AG09309 (cell line): ENCODE measurements around the gene ACTN1.
A peak's percentile ranks its signal among the peaks of the same experiment; 100 is the strongest.

Source experiments
- DNase-seq: peaks from one replicate; pipeline ENCODE4 v3.0.0-alpha.2; 2010; ENCODE audit warnings: low read depth
- H3K4me3 ChIP-seq: 2 replicates; pipeline ENCODE4 v1.5.1; 2011; ENCODE audit warnings: mild to moderate bottlenecking, low read depth, low read length, moderate library complexity; ENCODE audit not compliant: control insufficient read depth
- CTCF ChIP-seq: IDR thresholded peaks from 2 replicates; pipeline ENCODE4 v1.5.1; 2011; ENCODE audit warnings: mild to moderate bottlenecking, low read depth, low read length, inconsistent platforms; ENCODE audit not compliant: insufficient read depth, control insufficient read depth; ENCODE audit errors: missing control alignments

ACTN1 gene

GRCh38 chr14:68898248-68899032 lies 80.7 kb downstream of the ACTN1 start:
- DNase-seq = no peak
- no peak for TF ChIP-seq CTCF
- H3K4me3 ChIP-seq = no peak overlapping the region

- TF ChIP-seq CTCF = no peak
- H3K4me3 ChIP-seq = no peak overlapping the region
- no peak for DNase-seq
Measured at GRCh38 chr14:68897559-68898155, 81.4 kb downstream of the ACTN1 start.

- peak; percentile 50 for TF ChIP-seq CTCF
- DNase-seq = no peak
Measured at GRCh38 chr14:68896132-68896531, 83.0 kb downstream of the ACTN1 start.

GRCh38 chr14:68894802-68895703 lies 84.0 kb downstream of the ACTN1 start:
- no peak overlapping the region for H3K4me3 ChIP-seq
- no peak for DNase-seq
- no peak for TF ChIP-seq CTCF

More at GRCh38 chr14:68896132-68896531, 83.0 kb downstream of the ACTN1 start:
- no peak overlapping the region for H3K4me3 ChIP-seq

GRCh38 chr14:68894123-68894522 lies 85.0 kb downstream of the ACTN1 start:
- no peak for TF ChIP-seq CTCF
- H3K4me3 ChIP-seq = no peak overlapping the region
- DNase-seq = no peak

GRCh38 chr14:68893566-68893965 lies 85.5 kb downstream of the ACTN1 start:
- no peak for DNase-seq
- no peak for TF ChIP-seq CTCF
- no peak overlapping the region for H3K4me3 ChIP-seq
